DMS114 treated with DMSO at 0.1 percent for 48 hours (cell line): ENCODE data around the gene CD2AP.
"Not testable (repeated sequence)": the region's sequence is repeated elsewhere in the genome, so short reads cannot be mapped to it uniquely, and the experiment has no call there.

Experiments
- DNase-seq: peaks from one replicate; lab custom pipeline; 2025; ENCODE audit not compliant: unreplicated experiment; lab: John Stamatoyannopoulos, UW

The CD2AP gene, protein sequence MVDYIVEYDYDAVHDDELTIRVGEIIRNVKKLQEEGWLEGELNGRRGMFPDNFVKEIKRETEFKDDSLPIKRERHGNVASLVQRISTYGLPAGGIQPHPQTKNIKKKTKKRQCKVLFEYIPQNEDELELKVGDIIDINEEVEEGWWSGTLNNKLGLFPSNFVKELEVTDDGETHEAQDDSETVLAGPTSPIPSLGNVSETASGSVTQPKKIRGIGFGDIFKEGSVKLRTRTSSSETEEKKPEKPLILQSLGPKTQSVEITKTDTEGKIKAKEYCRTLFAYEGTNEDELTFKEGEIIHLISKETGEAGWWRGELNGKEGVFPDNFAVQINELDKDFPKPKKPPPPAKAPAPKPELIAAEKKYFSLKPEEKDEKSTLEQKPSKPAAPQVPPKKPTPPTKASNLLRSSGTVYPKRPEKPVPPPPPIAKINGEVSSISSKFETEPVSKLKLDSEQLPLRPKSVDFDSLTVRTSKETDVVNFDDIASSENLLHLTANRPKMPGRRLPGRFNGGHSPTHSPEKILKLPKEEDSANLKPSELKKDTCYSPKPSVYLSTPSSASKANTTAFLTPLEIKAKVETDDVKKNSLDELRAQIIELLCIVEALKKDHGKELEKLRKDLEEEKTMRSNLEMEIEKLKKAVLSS

DNA sequence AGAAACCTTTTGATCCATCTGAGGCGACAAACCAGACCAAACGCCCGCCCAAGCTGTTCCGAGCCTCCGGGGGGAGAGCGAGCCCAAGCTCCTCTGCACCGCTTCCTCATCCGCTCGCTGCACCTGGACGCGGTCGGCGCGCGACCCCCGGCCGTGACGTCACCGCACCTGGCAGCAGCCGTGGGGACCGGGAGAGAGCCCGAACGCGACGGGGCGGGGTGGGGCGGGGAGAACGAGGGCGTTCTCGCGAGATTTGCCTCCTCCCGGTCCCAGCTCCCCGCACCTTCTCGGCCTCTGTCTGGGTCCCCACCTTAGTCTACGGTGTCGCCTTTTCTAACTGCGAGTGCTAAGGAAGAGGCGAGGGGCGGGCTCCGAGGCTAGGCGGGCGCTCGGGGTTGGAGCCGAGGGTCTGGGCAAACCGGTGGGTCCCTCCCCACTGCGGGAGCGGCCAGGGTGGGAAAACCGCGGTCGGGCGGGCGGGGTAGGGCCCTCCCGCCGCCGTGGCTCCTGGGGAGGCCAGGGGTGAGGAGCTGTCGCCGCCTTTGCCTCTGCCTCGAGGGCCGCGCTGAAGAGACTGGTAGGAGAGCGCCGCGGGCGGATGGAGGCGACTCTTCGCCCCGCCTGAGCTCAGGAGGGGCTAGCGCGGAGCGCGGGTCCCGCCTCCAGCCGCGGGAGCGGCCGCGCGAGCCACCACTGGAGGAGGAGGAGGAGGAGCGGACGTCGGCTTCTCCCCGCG lies at the start of gene CD2AP:
Gene CD2AP, plus strand, starts transcription at position 293 of the 736 bp plus-strand sequence. CDS start 456 bp downstream, outside the sequence.
- peak; percentile 73 for DNase-seq

DNA sequence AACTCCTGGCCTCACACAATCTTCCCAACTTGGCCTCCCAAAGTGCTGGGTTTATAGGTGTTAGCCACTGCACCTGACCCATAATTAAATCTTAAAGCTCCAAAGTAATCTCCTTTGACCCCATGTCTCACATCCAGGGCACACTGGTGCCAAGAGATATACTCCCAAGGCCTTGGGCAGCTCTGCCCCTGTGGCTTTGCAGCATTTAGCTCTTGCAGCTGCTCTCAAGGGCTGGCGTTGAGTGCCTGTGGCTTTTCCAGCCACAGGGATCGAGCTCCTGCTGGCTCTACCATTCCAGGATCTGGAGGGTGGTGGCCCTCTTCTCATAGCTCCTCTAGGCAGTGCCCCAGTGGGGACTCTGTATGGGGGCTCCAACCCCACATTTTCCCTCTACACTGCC lies 49.3 kb upstream of the CD2AP start:
- DNase-seq: no peak

DNA sequence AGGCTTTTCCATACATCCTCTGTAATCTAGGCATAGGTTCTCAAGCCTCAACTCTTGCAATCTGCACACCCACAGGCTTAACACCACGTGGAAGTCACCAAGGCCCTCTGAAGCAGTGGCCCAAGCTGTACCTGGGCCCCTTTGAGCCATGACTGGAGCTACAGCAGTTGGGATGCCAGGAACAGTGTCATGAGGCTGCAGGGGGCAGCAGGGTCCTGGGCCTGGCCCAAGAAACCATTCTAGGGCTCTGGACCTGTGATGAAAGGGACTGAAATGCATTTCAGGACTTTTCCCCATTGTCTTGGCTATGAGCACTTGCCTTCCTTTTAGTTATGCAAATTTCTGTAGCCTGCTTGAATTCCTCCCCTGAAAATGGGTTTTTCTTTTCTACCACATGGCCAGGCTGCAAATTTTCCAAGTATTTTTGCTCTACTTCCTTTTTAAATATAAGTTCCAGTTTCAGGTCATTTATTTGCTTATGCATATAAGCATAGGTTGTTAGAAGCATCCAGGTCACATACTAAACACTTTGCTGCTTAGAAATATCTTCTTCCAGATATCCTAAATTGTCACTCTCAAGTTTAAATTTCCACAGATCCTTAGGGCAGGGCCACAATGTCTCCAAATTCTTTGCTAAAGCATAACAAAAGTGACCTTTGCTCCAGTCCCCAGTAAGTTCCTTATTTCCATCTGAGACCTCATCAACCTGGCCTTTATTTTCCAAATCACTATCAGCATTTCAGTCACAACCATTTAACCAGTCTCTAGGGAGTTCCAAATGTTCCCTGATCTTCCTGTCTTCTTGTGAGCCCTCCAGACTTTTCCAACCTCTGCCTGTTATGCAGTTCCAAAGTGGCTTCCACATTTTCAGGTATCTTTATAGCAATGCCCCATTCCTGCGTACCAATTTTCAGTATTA lies 48.6 kb upstream of the CD2AP start:
- DNase-seq: no peak

DNA sequence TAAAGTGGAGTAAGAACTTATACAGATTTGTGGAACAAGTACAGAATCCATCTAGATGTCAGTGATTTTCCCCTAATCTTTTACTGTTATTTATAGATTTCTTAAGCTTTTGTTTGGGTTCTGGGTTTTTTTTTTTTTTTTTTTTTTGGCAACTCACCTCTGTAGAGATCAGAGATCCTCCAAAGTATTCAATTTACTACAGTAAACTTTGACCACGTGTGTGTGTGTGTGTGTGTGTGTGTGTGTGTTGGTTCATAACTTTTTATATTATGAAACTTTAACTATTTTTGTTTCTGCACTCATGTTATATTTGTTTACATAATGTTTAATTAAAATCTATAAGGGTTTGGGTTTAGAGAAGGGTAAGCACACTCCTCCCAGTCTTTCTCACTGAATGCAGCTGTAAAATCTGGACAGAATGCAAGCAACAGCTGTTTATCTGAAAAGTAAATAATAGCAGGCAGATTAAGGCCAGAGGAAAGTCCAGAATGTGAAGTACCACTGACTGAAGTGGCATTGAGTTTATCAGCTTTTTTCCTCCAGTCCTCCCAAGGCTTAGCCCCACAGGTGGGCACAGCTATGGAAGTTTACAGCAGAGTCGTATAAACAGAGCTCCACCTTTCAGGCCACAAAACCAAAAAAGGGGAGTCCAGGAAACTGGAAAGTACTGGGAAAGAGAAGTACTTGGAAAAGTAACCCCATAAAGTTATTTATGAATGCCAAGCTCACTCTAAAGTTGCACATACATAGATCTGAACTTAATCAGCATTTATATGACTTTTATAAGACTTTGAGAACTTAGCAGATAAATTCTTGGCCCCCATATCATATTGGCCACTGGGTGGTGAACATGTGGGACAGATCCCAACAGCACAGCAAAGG lies 43.0 kb upstream of the CD2AP start:
- no peak for DNase-seq

DNA sequence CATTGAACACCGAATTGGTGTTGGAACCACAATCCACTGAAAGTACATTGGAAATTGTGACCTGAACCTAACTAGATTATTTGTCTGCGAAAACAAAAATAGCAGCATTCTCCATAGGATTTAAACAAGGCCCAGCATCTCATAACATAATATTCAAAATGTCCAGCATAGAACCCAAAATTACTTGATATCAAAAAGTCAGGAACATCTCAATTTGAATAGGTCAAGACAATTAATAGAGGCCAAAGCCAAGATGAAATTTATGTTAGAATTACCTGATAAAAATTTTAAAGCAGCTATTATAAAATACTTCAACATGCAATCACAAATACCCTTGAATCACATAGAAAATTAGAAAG lies 42.4 kb upstream of the CD2AP start:
- DNase-seq: no peak

DNA sequence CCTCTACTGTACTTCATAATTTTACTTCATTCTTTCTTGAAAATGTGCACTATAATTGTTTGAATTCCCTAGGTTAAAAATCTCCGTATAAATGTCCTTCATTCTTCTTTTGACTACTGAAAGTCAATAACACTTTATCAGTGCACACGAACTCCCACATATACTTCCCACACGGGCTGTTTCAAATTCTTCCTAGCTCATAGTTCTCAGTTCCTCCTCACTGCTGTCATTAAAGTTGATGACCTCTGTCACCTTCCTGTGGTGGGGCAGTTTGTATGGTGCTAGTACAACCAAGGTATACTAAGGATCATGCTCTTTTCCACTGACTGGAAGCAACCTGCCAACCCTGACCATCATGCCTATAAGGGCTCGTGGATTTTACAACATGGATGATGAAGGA lies 40.0 kb upstream of the CD2AP start:
- no peak for DNase-seq

DNA sequence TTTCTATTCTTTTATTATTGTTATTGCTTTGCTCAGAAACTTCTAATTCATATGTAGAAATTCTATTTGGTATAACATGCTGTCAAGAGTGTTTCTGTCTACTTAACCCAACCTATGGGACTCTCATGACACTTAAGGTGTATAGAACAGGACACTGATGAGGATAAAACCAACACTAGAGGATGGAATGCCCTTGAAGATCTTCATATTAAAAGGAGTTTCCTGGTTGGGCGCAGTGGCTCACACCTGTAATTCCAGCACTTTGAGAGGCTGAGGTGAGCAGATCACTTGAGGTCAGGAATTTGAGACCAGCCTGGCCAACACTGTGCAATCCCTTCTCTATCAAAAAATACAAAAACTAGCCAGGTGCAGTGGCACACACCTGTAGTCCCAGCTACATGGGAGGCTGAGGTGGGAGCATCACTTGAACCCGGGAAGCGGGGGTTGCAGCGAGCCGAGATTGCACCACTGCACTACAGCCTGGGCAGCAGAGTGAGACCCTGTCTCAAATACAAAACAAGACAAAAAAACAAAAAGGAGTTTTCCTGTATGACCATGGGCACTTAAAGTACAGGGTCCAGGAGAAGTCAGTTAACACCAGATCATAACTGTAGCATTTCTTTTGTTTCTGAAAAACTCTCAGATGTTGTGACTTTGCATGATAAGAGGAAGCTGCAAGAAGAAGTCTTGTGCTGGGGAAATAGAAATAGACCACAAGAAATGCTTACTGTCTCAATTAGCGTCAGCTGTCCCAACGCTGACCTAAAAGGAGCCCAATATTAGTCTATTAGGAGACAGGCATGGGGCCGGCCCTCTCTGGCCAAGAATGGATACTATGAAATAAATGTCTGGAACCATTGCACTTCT lies 38.9 kb upstream of the CD2AP start:
- no peak for DNase-seq

DNA sequence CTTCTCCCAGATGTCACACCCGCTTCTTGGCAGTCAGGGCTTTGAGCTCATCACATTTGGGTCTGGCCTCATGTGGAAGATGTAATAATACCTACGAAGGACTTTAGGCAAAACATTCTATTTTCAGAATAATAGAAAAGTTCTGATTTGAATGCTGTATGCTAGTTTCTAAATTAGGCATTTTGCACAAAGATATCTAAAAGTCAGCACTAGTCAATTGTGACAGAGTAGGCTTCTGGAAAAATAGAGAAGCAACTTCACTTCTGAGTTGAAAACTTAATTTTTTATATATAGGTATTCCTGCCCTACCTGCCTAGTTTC lies 38.3 kb upstream of the CD2AP start:
- DNase-seq: no peak

DNA sequence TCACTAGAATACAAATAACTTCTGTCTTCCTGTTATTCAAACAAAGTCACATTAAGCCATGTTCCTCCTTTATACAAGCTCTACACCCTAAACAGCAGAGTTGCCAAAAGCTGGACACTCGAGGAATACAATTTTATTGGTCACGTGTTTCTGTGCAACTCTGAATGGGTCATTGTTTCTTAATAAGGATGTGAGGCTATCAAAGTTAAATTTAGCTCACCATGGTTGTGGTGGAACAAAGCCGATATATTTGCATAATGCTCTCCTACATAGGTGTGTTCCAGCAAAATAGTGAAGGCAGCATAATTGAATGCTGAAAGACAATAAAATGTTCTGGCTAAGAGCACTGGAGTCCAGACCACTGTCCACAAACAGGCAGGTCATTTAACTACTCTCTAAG lies 36.9 kb upstream of the CD2AP start:
- DNase-seq: no peak

DNA sequence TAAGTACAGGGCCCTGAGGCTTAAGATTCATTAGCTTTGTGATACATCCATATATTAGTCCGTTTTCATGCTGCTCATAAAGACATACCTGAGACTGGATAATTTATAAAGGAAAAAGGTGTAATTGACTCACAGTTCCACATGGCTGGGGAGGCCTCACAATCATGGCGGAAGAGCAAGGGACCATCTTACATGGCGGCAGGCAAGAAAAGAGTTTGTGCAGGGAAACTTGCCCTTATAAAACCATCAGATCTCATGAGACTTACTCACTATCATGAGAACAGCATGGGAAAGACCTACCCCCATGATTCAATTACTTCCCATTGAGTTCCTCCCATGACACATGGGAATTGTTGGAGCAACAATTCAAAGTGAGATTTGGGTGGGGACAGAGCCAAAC lies 32.6 kb upstream of the CD2AP start:
- DNase-seq: not testable (repeated sequence)

DNA sequence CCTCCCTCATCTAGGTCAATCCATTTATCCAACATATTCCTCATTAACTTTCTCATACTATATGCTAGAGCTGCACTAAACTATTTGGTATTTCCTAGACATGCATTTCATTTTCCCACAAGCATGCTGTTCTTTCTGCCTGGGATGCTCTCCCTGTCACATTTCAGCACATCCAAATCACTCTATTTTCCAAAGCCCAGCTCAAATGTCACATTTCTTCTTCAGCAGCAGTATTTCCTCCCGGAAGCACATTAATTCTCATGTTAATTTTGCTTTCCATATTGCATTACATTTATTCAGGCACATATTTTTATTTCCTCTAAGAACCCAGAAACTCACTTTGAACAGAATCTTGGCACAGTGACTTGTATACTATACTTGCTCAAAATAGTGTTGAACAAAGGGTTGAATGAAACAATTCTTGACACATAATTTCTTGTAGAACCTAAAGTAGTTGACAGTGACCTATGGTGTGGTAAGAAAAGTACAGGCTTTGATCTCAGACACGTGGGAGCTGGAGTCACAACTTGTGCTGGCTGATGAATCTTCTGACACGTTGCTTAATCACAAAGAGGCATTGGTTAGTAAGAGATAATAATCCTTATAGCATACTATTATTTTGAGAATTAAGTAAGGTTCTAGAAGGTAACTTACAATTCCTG lies 30.8 kb upstream of the CD2AP start:
- DNase-seq: no peak

DNA sequence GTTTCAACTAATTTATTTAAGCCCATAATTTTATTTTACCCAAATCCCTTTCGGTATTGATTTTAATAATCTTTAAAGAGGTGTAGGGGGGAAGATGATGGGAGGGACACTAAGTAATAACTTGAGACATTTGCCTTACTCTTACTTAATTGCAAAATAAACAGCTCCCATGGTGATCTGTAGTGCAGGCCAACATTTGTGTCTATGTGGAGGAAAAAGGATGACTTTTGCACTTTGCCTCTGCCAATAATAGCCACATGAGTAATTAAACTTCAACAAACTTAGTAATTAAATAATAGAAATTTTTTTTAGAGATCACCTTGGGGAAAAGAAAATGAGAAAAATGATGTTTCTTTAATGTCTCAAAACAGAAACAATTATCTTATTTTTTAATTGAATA lies 29.9 kb upstream of the CD2AP start:
- DNase-seq: no peak

DNA sequence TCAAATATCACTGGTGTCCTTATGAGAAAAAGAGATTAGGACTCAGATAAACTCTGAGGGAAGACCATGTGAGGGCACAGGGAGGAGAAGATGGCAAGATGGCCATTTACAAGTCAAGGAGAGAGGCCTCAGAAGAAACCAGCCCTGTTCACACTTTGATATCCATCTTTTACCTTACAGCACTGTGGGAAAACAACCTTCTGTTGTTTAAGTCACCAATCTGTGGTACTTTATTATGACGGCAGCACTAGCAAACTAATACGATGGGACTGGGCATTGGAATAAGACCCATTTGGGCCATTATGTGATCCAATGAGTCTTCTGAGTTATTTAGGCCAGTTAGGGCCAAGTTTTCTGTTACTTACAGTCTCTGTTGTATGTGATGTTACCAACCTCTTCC lies 26.4 kb upstream of the CD2AP start:
- no peak for DNase-seq

DNA sequence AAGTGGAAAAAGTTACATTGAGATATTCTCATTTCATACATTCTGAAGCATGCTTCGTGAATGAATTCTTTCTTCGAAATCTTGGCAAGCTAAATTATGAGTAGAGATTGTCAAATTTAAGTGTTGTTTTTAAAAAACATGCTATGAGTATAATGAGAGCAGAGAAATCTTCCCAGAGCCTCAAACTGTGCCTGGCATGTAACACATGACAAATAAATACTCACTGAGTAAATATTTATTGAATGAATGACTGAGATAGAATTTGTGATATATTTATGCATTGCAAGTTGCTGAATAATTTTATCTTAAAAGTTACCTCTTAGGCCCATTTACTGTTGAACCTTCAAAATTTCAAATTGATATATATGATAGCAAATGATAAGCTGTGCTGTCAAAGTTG lies 24.7 kb upstream of the CD2AP start:
- DNase-seq: no peak

DNA sequence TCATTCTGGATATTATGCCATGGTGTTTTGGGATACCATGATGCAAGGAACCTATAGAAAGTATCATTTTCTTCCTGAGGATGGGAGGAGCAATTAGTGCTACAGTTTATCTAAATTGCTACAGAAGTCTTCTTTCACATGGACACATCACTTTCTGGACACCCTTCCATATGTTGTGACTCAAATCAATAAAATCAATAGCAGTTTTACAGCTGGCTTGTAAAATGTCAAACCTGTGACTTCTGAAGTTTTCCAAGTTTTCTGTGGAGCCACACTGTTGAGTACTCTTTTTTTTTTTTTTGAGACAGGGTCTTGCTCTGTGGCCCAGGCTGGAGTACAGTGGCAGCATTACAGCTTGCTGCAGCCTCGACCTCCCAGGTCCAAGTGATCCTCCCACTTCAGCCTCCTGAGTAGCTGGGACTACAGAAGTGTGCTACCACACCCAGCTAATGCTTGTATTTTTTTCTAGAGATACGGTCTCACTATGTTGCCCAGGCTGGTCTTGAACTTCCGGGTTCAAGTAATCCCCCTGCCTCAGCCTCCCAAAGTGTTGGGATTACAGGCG lies 24.1 kb upstream of the CD2AP start:
- no peak for DNase-seq

DNA sequence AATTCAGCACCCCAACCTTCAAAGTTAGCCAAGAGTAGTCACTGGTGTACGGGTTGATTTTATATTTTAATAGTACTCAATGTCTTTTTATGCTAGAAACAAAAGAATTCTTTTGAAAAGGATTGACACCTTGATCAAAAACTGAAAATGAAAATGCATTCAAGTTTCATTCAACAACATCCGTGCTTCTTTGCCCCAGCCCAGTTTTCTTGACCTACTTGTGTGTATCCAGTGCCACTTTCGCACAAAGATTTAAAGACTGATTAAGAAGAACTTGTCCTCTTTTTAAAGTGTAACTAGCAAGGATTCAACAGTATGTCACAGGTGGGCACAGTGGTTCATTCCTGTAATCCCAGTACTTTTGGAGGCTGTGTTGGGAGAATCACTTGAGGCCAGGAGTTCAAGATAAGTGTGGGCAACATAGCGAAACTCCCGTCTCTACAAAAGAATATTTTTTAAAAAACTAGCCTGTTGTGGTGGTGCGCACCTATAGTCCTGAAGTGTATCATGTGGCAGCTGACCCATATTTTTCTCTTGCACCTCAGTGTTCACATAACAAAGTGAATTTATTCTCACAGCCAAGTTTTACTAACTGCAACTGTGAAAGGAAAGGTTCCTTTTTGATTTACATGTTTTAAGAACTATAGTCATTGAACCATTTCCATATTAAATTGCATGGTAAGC lies 22.7 kb upstream of the CD2AP start:
- DNase-seq: no peak

DNA sequence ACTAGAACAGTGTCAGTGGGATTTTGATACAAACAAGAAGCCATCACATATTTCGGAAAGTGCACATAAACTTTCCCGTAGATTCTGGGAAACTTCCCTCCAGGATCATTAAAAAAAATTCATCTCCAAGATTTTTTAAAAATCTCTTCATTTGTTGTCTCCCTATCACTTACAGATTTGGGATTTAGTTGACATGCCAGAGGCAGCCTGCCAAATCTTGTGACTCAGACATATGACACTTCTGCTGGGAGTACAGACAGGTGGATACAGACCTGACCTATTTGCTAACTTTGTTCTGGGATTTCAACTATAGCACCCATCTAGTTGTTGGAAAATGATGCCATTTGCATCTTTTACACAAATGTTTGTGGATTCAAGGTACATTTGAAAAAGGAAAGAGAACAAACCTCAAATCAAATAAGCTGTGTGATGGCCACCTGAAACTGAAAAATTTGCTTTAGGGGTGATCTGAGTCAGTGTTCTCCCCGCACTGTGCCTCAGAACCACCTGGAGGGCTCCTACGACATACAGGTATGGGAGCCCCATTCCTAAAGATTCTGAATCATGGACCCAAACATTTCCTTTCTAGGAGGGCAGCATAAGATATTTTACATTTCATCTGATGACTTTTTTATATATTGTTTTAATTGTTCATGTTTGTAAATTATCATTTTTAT lies 21.9 kb upstream of the CD2AP start:
- no peak for DNase-seq
